Loucy (cell line): Measurements from ENCODE around the gene RAB1A.

Experiments used
- H2AFZ ChIP-seq: fragments of 200-600 bp; sonication (generic); 2 replicates; pipeline ENCODE4 v1.6.0; 2016; ENCODE audit warnings: antibody characterized with exemption, mild to moderate bottlenecking, low read length, moderate library complexity
- H3F3A ChIP-seq: fragments of 200-600 bp; 2 replicates; pipeline ENCODE4 v1.6.0; 2016; ENCODE audit warnings: antibody characterized with exemption, low read depth, mild to moderate bottlenecking
- H3K27me3 ChIP-seq: fragments of 200-600 bp; sonication (generic); 2 replicates; pipeline ENCODE4 v1.6.1; 2014; ENCODE audit warnings: low read length, mild to moderate bottlenecking; ENCODE audit not compliant: insufficient read depth, poor library complexity, severe bottlenecking
- H3K36me3 ChIP-seq: fragments of 200-600 bp; sonication (generic); 2 replicates; pipeline ENCODE4 v1.6.1; 2016; ENCODE audit warnings: low read length; ENCODE audit not compliant: insufficient read depth
- H3K4me1 ChIP-seq: fragments of 200-600 bp; sonication (generic); 2 replicates; pipeline ENCODE4 v1.5.1; 2014; ENCODE audit warnings: low read length, mild to moderate bottlenecking; ENCODE audit not compliant: insufficient read depth, poor library complexity, severe bottlenecking
- H3K4me2 ChIP-seq: fragments of 200-600 bp; sonication (generic); 2 replicates; pipeline ENCODE4 v1.6.0; 2014; ENCODE audit warnings: antibody characterized with exemption, low read length, low read depth, mild to moderate bottlenecking; ENCODE audit not compliant: poor library complexity, severe bottlenecking
- H3K4me3 ChIP-seq: fragments of 200-600 bp; sonication (generic); 2 replicates; pipeline ENCODE4 v1.5.1; 2014; ENCODE audit warnings: low read length, mild to moderate bottlenecking, mixed read lengths; ENCODE audit not compliant: poor library complexity, severe bottlenecking
- H3K79me2 ChIP-seq: fragments of 200-600 bp; sonication (generic); 2 replicates; pipeline ENCODE4 v1.6.1; 2014; ENCODE audit warnings: low read length; ENCODE audit not compliant: insufficient read depth
- H3K9ac ChIP-seq: fragments of 200-600 bp; sonication (generic); 2 replicates; pipeline ENCODE4 v1.6.0; 2014; ENCODE audit warnings: mild to moderate bottlenecking, low read depth, low read length, moderate library complexity; ENCODE audit not compliant: poor library complexity, severe bottlenecking
- H3K9me2 ChIP-seq: fragments of 200-600 bp; sonication (generic); replicated peaks from 2 replicates; pipeline ENCODE4 v1.6.1; 2016; ENCODE audit warnings: low read depth, low read length, mixed read lengths
- H3K9me3 ChIP-seq: fragments of 200-600 bp; sonication (generic); 2 replicates; pipeline ENCODE4 v1.6.1; 2014; ENCODE audit warnings: mild to moderate bottlenecking, antibody characterized with exemption, low read length, low read depth; ENCODE audit not compliant: insufficient read depth
- H4K20me1 ChIP-seq: fragments of 200-600 bp; sonication (generic); 2 replicates; pipeline ENCODE4 v1.6.0; 2014; ENCODE audit warnings: antibody characterized with exemption, low read length, mild to moderate bottlenecking; ENCODE audit not compliant: insufficient read depth, poor library complexity, severe bottlenecking
- CTCF ChIP-seq: fragments of 200-600 bp; sonication (generic); conservative IDR thresholded peaks from 2 replicates; pipeline ENCODE4 v1.5.1; 2014; ENCODE audit warnings: mild to moderate bottlenecking, antibody characterized with exemption, low read length
- EZH2phosphoT487 ChIP-seq: fragments of 200-600 bp; IDR thresholded peaks from 2 replicates; pipeline ENCODE4 v1.6.1; 2018; ENCODE audit warnings: antibody characterized with exemption, mild to moderate bottlenecking, moderate library complexity, borderline replicate concordance

Gene RAB1A

GRCh38 chr2:65103013-65103715 lies 26.7 kb downstream of the RAB1A start:
- no peaks in the 10 kb centered on the region for H3K4me1 ChIP-seq
- H3K4me2 ChIP-seq: no peak overlapping the region
- H2AFZ ChIP-seq: no peak overlapping the region
- H3K27me3 ChIP-seq: no peaks in the 10 kb centered on the region
- no peaks in the 10 kb centered on the region for H3F3A ChIP-seq
- H3K9ac ChIP-seq: no peak overlapping the region
- H3K9me2 ChIP-seq: no peaks in the 10 kb centered on the region
- TF ChIP-seq EZH2phosphoT487 (no peak), CTCF (no peak)
- H3K36me3 ChIP-seq: peaks cover 66% of the 10 kb centered on the region; the same call in 1 of the 2 replicates
- H3K9me3 ChIP-seq: no peaks in the 10 kb centered on the region
- H3K79me2 ChIP-seq: peaks cover 58% of the 10 kb centered on the region
- no peak overlapping the region for H3K4me3 ChIP-seq
- H4K20me1 ChIP-seq: peaks cover 55% of the 10 kb centered on the region

DNA sequence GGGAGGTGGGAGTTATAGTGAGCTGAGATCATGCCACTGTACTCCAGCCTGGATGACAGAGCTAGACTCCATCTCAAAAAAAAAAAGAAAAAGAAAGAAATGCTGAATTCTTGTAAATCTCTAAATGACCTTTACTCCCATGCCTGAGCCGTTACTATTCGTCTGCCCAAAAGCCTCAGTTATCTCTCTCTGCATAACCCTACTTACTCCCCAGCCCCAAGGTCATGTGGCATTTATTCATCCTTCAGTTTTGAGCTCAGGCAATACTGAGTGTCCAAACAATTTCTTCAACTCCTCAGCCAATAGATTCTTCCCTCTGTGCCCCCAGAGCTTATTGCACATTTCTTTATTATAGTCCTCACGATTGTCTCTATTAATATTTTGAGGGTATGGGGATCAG lies 28.8 kb downstream of the RAB1A start:
- H4K20me1 ChIP-seq: peaks cover 48% of the 10 kb centered on the region
- H3K36me3 ChIP-seq: peaks cover 80% of the 10 kb centered on the region
- no peak overlapping the region for H3K4me2 ChIP-seq
- no peak overlapping the region for H3K4me3 ChIP-seq
- H3K9me3 ChIP-seq: no peaks in the 10 kb centered on the region
- H3F3A ChIP-seq: no peaks in the 10 kb centered on the region
- H3K27me3 ChIP-seq: no peaks in the 10 kb centered on the region
- no peaks in the 10 kb centered on the region for H3K4me1 ChIP-seq
- H2AFZ ChIP-seq: no peak overlapping the region
- TF ChIP-seq EZH2phosphoT487: no peak
- no peak for TF ChIP-seq CTCF
- no peak overlapping the region for H3K9ac ChIP-seq
- peaks cover 56% of the 10 kb centered on the region for H3K79me2 ChIP-seq
- H3K9me2 ChIP-seq: no peaks in the 10 kb centered on the region

DNA sequence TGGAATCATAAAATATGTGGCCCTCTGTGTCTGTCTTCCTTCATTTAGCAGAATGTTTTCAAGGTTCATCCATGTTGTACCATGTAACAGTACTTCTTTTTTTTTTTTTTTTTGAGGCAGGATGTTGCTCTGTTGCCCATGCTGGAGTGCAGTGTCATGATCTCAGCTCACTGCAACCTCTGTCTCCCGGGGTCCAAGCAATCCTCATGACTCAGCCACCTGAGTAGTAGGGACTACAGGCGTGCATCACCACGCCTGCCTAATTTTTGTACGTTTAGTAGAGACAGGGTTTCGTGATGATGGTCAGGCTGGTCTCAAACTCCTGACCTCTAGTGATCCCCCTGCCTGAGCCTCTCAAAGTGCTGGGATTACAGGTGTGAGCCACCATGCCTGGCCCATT lies 31.2 kb downstream of the RAB1A start:
- peaks cover 49% of the 10 kb centered on the region for H3K79me2 ChIP-seq
- H3K9me2 ChIP-seq: no peaks in the 10 kb centered on the region
- H3F3A ChIP-seq: no peaks in the 10 kb centered on the region
- peaks cover 90% of the 10 kb centered on the region for H3K36me3 ChIP-seq
- H2AFZ ChIP-seq: no peak overlapping the region
- H3K4me2 ChIP-seq: no peak overlapping the region
- peaks cover 40% of the 10 kb centered on the region for H4K20me1 ChIP-seq
- H3K27me3 ChIP-seq: no peaks in the 10 kb centered on the region
- H3K4me1 ChIP-seq: peaks cover 2% of the 10 kb centered on the region
- no peak overlapping the region for H3K4me3 ChIP-seq
- H3K9me3 ChIP-seq: no peaks in the 10 kb centered on the region
- H3K9ac ChIP-seq: no peak overlapping the region
- TF ChIP-seq CTCF: no peak
- no peak for TF ChIP-seq EZH2phosphoT487
